BJ (cell line): ENCODE measurements around the gene SLC10A4. TPM values are rescaled to one million over a fixed set of nuclear protein-coding genes. Genes with fewer than 3 reads are reported as not detected.
A peak's percentile ranks its signal among the peaks of the same experiment; 100 is the strongest.
"Not testable (repeated sequence)": the region's sequence is repeated elsewhere in the genome, so short reads cannot be mapped to it uniquely, and the experiment has no call there.

Experiments
- CTCF ChIA-PET: fragments of 350-600 bp; formaldehyde crosslinking; extraction: SDS; loops from one replicate; lab custom pipeline; 2021; ENCODE audit warnings: antibody characterized with exemption, inconsistent platforms; lab: Yijun Ruan, JAX
- POLR2A ChIA-PET: fragments of 300-600 bp; sonication (Branson Sonifier 250); formaldehyde crosslinking; extraction: SDS; loops from one replicate; lab custom pipeline; 2021; ENCODE audit warnings: antibody characterized with exemption; lab: Charles Lee
- DNase-seq: peaks from one replicate; pipeline ENCODE4 v3.0.0-alpha.2; 2011; ENCODE audit warnings: low read depth
- H3K27me3 ChIP-seq: 2 replicates; pipeline ENCODE4 v1.6.0; 2011; ENCODE audit warnings: low read length; ENCODE audit not compliant: control insufficient read depth, insufficient read depth
- H3K36me3 ChIP-seq: 2 replicates; pipeline ENCODE4 v1.5.1; 2011; ENCODE audit warnings: low read length; ENCODE audit not compliant: control insufficient read depth, insufficient read depth
- H3K4me3 ChIP-seq: 2 replicates; pipeline ENCODE4 v1.5.1; 2011; ENCODE audit warnings: low read depth, mild to moderate bottlenecking, control low read depth, low read length
- CTCF ChIP-seq: IDR thresholded peaks from 2 replicates; pipeline ENCODE4 v1.5.1; 2011; ENCODE audit warnings: low read depth, mild to moderate bottlenecking, control low read depth, inconsistent platforms, low read length, moderate library complexity; ENCODE audit not compliant: insufficient read depth
- polyA minus RNA-seq: library from RNA; depleted of rRNA, polyadenylated mRNA; stranded (reverse); fragments of >200 nt; gene quantifications from 2 replicates; pipeline ENCODE4 v1.2.3, GENCODE V29; 2011; rRNA and poly(A)+ RNA removed
- polyA plus RNA-seq: library from polyadenylated mRNA; depleted of rRNA; stranded (reverse); fragments of >200 nt; gene quantifications from 2 replicates; pipeline ENCODE4 v1.2.3, GENCODE V29; 2011; rRNA removed

Gene SLC10A4, protein sequence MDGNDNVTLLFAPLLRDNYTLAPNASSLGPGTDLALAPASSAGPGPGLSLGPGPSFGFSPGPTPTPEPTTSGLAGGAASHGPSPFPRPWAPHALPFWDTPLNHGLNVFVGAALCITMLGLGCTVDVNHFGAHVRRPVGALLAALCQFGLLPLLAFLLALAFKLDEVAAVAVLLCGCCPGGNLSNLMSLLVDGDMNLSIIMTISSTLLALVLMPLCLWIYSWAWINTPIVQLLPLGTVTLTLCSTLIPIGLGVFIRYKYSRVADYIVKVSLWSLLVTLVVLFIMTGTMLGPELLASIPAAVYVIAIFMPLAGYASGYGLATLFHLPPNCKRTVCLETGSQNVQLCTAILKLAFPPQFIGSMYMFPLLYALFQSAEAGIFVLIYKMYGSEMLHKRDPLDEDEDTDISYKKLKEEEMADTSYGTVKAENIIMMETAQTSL
- 0.09 TPM in 1 of 2 replicates, not detected in the other for polyA plus RNA-seq
- polyA minus RNA-seq: not detected in 2 replicates

- H3K36me3 ChIP-seq: no peaks in the 10 kb centered on the region
- DNase-seq: no peak
- no peak for TF ChIP-seq CTCF
- H3K27me3 ChIP-seq: peaks cover 41% of the 10 kb centered on the region
- CTCF ChIA-PET: interaction anchor here (1.2 to 1.6 kb wide), 3 partner anchors 17 to 167 kb away, joined by 3 to 6 read pairs (median 3); no protein-coding TSS in a partner anchor
- H3K4me3 ChIP-seq: peak within 1 kb of the TSS; percentile 13; the same call in 1 of the 2 replicates
- POLR2A ChIA-PET: no interaction called here
Measured at GRCh38 chr4:48483006-48483776, at the start of gene SLC10A4. Gene SLC10A4 (plus strand): TSS chr4:48483343. CDS start chr4:48483562, 219 bp downstream.

- H3K36me3 ChIP-seq: no peaks in the 10 kb centered on the region
- POLR2A ChIA-PET: no interaction called here
- H3K27me3 ChIP-seq: no peaks in the 10 kb centered on the region
- H3K4me3 ChIP-seq: no peak overlapping the region
- no peak for TF ChIP-seq CTCF
- DNase-seq: no peak
- CTCF ChIA-PET: interaction anchor here (1.9 kb wide), 1 partner anchor 11 kb away, joined by 4 read pairs; no protein-coding TSS in a partner anchor
Measured at GRCh38 chr4:48436318-48436717, 46.8 kb upstream of the SLC10A4 start.

DNA sequence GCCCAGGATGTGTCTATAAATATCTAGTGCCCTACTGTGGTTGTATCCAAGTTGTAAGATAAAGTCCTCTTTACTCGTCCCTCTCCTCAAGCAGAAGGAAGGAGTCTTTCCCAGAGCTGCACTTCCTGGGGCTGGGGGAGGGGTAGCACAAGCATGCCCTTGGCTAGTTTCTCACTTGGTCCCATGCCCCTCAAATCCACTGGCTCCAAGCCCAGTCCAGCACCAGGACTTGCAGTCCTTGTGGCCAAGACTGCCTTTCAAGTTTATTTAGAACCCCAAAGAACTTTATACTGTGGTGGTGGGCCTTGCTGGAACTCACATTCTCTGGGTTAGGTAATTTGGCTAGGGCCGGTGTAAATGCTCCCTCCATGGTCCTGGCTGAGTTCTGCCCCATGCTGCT is 43.2 kb upstream of the SLC10A4 start:
- CTCF ChIA-PET: interaction anchor here (1.2 kb wide), 1 partner anchor 11 kb away, joined by 3 read pairs; no protein-coding TSS in a partner anchor
- H3K36me3 ChIP-seq: no peaks in the 10 kb centered on the region
- DNase-seq: no peak
- POLR2A ChIA-PET: no interaction called here
- TF ChIP-seq CTCF: no peak
- no peak overlapping the region for H3K4me3 ChIP-seq
- no peaks in the 10 kb centered on the region for H3K27me3 ChIP-seq

GRCh38 chr4:48440914-48441313 is 42.2 kb upstream of the SLC10A4 start:
- POLR2A ChIA-PET, H3K27me3 ChIP-seq, H3K36me3 ChIP-seq, DNase-seq, H3K4me3 ChIP-seq: not testable (repeated sequence)
- CTCF ChIA-PET: interaction anchor here (1.9 kb wide), 1 partner anchor 105 kb away, joined by 7 read pairs; no protein-coding TSS in a partner anchor

DNA sequence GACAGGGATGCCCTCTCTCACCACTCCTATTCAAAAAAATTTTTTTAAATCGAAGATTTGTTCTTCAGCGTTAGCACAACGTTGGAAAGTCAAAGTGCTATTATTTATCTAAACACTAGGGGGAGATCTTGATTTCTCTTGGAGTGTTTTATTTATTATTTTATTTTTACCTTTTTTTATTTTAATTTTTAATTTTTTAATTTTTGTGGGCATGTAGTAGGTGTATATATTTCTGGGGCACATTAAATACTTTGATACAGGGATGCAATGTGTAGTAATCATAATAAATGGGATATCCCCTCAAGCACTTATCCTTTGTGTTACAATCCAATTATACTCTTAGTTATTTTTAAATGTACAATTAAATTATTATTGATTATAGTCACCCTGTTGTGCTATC is 37.4 kb upstream of the SLC10A4 start:
- peak; percentile 44 for TF ChIP-seq CTCF
- H3K36me3 ChIP-seq: no peaks in the 10 kb centered on the region
- peaks cover 4% of the 10 kb centered on the region for H3K27me3 ChIP-seq
- H3K4me3 ChIP-seq: no peak overlapping the region
- POLR2A ChIA-PET: no interaction called here
- CTCF ChIA-PET: interaction anchor here (1.0 to 2.0 kb wide), 4 partner anchors 11 to 517 kb away, joined by 3 to 4 read pairs (median 4); no protein-coding TSS in a partner anchor
- no peak for DNase-seq
